Measurements from ENCODE around the gene TP53.

Gene TP53

DNA sequence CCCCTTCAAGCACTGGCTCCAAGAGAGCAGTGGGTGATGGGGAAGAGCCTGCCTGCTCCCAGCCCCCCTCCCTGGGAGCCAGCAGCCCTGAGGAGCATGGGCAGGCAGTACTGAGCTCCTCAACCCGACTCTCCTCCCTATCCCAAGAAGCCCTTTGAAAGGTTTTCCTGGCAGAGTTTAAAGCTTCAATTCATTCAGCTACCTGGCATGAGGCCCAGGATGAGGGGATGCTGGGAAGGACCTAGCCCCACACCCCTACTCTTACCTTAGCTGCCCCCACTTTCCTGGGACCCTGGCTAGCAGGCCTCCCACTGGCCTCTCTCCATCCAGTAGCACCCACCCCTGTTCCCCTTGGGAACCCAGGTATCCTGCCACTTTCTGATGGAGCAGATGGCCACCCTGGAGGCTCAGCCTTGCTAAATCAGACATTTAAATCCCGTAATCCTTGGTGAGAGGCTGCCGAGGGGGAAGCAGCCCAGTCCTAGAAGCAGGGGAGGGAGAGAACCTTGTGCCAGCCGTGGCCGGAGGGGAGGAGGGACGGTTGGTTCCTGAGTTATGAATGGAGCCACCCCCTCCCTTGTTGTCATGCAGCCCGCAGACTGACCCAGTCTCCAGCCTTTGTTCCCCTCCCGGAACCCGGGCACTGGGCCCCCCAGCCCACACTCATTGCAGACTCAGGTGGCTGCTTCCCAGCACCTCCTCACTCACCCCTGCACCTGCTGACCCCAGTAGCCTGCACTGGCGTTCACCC is 19.5 kb downstream of the TP53 start:
- no peak overlapping the region for H3K27ac ChIP-seq

DNA sequence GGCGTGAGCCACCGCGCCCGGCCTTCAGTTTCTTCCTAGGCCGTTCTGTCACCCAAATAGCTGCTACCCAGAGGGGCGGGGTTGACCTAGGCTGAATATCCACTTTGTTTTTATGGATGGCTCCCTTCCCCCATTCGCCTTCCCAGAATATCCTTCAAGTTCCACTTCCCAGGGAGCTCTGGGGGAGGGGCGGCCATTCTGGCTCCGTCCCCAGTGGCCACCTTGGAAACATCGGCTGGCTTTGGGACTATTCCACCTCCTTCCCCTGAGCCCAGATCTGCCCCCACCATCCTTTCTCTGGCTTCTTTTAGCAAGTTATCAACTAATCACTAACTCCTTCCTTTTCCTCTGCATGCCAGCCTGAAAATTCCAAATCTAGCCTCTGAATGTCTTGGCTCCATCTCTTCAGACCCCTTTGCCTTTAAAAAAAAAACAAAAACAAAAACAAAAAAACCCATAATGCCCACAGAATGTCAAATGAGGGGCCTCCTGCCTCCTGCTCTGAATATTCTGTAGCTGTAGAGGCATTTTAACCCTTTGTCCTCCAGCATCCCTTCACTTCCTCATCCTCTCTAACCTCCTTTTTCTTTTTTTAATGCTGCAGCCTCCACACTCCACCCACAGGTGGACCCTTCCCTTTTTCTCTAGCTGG is 30.2 kb downstream of the TP53 start:
- TF ChIP-seq, protein P1, sequence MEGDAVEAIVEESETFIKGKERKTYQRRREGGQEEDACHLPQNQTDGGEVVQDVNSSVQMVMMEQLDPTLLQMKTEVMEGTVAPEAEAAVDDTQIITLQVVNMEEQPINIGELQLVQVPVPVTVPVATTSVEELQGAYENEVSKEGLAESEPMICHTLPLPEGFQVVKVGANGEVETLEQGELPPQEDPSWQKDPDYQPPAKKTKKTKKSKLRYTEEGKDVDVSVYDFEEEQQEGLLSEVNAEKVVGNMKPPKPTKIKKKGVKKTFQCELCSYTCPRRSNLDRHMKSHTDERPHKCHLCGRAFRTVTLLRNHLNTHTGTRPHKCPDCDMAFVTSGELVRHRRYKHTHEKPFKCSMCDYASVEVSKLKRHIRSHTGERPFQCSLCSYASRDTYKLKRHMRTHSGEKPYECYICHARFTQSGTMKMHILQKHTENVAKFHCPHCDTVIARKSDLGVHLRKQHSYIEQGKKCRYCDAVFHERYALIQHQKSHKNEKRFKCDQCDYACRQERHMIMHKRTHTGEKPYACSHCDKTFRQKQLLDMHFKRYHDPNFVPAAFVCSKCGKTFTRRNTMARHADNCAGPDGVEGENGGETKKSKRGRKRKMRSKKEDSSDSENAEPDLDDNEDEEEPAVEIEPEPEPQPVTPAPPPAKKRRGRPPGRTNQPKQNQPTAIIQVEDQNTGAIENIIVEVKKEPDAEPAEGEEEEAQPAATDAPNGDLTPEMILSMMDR (conservative IDR thresholded peaks at IDR 0.05), result no peak
- no peak for TF ChIP-seq ZFX (IDR thresholded peaks at IDR 0.05)
- no peak overlapping the region for H3K27ac ChIP-seq

More for the DNA sequence above, 19.5 kb downstream of the TP53 start:
- no peak for TF ChIP-seq ZFX (IDR thresholded peaks at IDR 0.05)
- TF ChIP-seq, protein P1 (conservative IDR thresholded peaks at IDR 0.05), result no peak

DNA sequence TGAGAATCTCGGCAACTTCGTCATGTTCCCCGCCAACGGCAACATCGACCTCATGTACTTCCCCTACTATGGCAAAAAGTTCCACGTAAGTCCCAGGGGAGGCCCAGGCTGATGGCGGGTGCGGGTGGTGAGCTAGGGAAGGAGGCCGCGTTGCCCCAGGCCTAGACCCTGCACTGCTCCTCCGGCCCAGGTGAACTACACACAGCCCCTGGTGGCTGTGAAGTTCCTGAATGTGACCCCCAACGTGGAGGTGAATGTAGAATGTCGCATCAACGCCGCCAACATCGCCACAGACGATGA is 31.8 kb downstream of the TP53 start:
- TF ChIP-seq ZFX (IDR thresholded peaks at IDR 0.05), result no peak
- TF ChIP-seq, protein P1 (conservative IDR thresholded peaks at IDR 0.05), result no peak
- H3K27ac ChIP-seq, result no peak overlapping the region

DNA sequence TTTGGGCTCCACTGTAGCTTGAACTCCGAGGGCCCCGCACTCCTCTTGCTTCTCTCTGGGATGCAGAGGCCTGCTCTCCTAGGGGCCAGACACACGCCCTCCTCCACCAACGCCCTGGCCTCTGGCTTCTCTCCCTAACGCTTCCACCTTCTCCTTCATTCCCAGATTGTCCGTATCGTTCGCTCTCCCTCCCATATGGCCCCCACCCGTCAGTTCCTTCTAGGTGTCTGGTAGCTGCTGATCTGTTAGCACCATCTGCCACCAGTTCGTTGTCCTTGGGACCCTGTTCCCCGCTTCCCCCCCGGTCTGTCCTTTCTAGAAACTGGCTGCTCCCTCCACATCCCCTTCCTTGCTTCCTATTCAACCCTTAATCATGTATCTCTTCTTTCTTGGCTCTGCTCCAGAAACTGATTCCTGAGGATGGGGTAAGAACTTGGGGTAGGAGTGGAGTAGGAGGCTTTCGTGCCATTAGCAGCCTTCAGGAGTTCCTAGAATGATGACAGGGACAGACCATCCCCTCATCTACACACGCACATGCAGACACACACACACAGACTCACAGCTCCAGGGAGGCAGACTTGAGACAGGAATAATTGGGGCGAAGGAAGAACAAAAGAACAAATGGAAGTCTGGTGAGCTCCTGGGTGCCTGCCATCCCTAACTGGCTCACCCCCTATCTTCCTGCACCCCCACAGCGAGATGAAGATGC is 32.3 kb downstream of the TP53 start:
- TF ChIP-seq ZFX (IDR thresholded peaks at IDR 0.05), result no peak
- TF ChIP-seq, protein P1 (conservative IDR thresholded peaks at IDR 0.05), result no peak
- no peak overlapping the region for H3K27ac ChIP-seq

DNA sequence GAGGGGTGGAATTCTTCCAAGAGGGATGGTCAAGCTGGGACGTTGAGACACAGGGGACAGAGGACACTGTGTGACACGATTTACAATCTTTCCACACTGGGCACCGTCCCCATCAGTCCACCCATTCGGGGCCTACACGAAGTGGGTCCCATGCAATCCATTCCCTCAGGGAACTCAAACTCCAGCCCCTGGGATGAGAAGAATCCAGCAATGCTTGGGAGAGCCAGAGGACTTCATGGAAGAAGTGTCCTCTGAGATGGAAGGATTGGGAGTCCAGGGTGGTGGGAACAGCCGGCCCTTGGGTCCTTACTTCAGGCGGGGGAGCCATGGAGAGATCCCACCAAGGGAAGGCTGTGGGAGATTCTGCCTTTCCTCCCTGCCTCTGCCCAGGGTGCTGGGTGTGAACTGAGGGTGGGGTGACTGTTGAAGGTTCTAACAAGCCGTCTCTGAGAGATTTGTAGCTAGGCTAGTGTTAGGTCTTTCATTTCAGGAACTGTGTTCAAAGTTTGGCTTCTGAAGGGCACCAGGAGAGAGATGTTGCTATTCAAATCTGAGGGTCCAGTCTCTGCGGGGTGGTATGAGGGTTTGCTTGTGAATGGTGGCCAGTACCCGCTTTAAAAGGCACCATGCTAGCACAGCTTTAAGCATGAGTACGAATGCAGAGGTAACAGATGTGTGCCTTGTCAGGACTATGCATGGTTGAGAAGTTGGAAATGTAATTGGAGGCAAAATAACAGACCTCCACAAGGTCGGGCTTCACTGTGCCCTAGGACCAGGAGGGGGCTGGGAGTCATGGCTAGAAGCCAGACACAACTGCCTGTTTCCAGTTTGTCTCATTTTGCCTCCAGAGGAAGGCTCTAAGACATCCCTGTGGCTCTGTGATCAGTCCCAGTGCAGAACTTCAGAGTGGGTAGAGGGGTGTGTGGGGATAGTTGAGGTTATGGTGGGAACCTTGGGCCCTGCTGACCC is 34.6 kb downstream of the TP53 start:
- H3K27ac ChIP-seq, result no peak overlapping the region
- TF ChIP-seq, protein P1 (conservative IDR thresholded peaks at IDR 0.05), result no peak
- TF ChIP-seq ZFX (IDR thresholded peaks at IDR 0.05), result no peak

DNA sequence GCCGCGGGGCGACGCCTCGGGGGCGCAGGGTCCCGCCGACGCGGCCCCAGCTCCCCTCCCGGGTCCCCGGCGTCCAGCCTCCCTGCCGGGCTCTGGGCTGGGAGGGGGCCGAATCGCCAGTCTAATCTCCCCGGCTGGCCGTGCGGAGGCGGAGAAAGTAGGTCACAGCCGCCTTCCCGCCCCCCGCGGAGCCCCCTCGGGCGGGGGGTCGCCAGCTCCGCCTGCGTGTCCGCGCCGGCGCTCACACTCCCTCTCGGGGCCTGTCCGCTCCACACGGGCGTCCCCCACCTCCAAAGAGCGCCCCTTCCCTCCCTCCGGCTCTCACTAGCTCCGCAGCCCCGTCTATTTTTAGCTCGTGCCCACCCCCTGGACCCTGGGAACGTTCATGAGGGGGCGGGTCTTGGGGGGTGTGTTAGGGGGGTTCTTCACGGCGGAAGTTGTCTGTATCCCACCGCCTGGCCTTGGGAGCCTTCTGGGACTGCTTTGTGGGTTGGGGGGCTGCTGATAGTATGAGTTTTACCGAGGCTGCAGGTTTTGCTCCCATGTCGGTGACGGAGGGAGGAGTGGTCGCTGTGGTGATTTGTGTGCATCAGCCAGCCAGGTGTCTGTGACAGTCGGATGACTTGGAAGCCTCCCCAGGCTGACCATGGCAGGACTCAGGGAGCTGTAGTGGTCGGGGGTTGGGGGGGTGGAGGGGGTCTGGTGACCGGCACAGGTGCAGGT is 35.5 kb downstream of the TP53 start:
- TF ChIP-seq ZFX (IDR thresholded peaks at IDR 0.05), result no peak
- TF ChIP-seq, protein P1 (conservative IDR thresholded peaks at IDR 0.05), result no peak
- H3K27ac ChIP-seq, result no peak overlapping the region
